Kidney (tissue), 14 donors: ENCODE data around the gene ZFAND3. TPM values are rescaled to one million over a fixed set of nuclear protein-coding genes. Genes with fewer than 3 reads are reported as not detected.

Experiments
- DNase-seq, 5 donors: peaks; one replicate each; pipeline ENCODE4 v3.0.0-alpha.2; 2013 to 2020
- FAIRE-seq: peaks from 2 replicates; lab custom pipeline; 2012; peaks lifted over from hg19 to GRCh38; lab: Jason Lieb, UNC
- H3K27ac ChIP-seq, 2 donors: one replicate each; pipeline ENCODE4 v1.7.0; 2013; ENCODE audit warnings: low read depth in 2 of 2, low read length in 2 of 2, inconsistent platforms in 1 of 2
- H3K27me3 ChIP-seq: one replicate; pipeline ENCODE4 v1.7.1; 2013; ENCODE audit warnings: low read length, inconsistent platforms; ENCODE audit not compliant: control insufficient read depth, insufficient read depth
- H3K36me3 ChIP-seq, 3 donors: one replicate each; pipeline versions ENCODE4 v1.7.0 to v1.7.1; 2013; ENCODE audit warnings: low read length in 3 of 3, control low read depth in 1 of 3, inconsistent platforms in 1 of 3; ENCODE audit not compliant: insufficient read depth in 3 of 3, control insufficient read depth in 2 of 3
- H3K4me1 ChIP-seq, 3 donors: one replicate each; pipeline versions ENCODE4 v1.7.0 to v1.7.1; 2013; ENCODE audit warnings: low read length in 3 of 3, inconsistent platforms in 1 of 3, low read depth in 1 of 3; ENCODE audit not compliant: control insufficient read depth in 2 of 3, insufficient read depth in 2 of 3
- H3K4me3 ChIP-seq, 3 donors: one replicate each; pipeline versions ENCODE4 v1.7.0 to v1.8.1; 2013; ENCODE audit warnings: low read length in 3 of 3, control low read depth in 1 of 3, inconsistent platforms in 1 of 3
- H3K9ac ChIP-seq, 3 donors: one replicate each; pipeline versions ENCODE4 v1.7.0 to v1.7.1; 2013; ENCODE audit warnings: low read length in 3 of 3, control low read depth in 1 of 3, inconsistent platforms in 1 of 3
- H3K9me3 ChIP-seq, 3 donors: one replicate each; pipeline versions ENCODE4 v1.7.0 to v1.7.1; 2013; ENCODE audit warnings: low read length in 3 of 3, control low read depth in 1 of 3, inconsistent platforms in 1 of 3; ENCODE audit not compliant: control insufficient read depth in 2 of 3, insufficient read depth in 1 of 3
- intact Hi-C: fragments of 100-400 bp; cut with DNase I; formaldehyde crosslinking; loops from one replicate; pipeline ENCODE4 v1.11.1; 2022
- polyA plus RNA-seq: library from polyadenylated mRNA; stranded (reverse); fragments of 350-450 nt; fragmentation: Illumina TruSeq; extraction: RNeasy Lipid Tissue Mini Kit (QIAGEN cat#74804); gene quantifications from one replicate; pipeline ENCODE4 v1.2.3, GENCODE V29; 2014; ENCODE audit warnings: low read depth, low replicate concordance; ENCODE audit not compliant: insufficient read depth
- total RNA-seq: library from RNA; stranded (reverse); fragmentation: NEBNext Ultra II Directional; extraction: Animal tissue kit (Norgen Biotek cat#: 25700); gene quantifications from one replicate; pipeline ENCODE4 v1.2.1, GENCODE V29; 2021
- TF ChIP-seq, protein P1 (sequence below): IDR thresholded peaks from 3 replicates; pipeline ENCODE4 v1.5.1; 2012; ENCODE audit warnings: mild to moderate bottlenecking, moderate library complexity, borderline replicate concordance; ENCODE audit not compliant: insufficient read depth; ENCODE audit errors: extremely low read depth
- donor health status: control.
- donor health status: control.
- donor health status: control.
- donor health status: control.
- donor health status: control.
- donor health status: DM: yes; HTN: yes; CAD: no.
- donor health status: Normal renal cell carcinoma (clear cell type).

ZFAND3 gene
- total and polyA plus RNA-seq, 2 donors from 2014 or later = 44.6 to 104 TPM

- Histone ChIP-seq H3K4me3 (no peak overlapping the region), H3K36me3 (no peaks in the 10 kb centered on the region), H3K27me3 (no peaks in the 10 kb centered on the region), H3K9me3 (no peaks in the 10 kb centered on the region), H3K27ac (no peak overlapping the region), H3K9ac (no peak overlapping the region), H3K4me1 (peaks cover 0 to 12% (median 9%) of the 10 kb centered on the region in 3 donors)
- TF ChIP-seq, protein P1, sequence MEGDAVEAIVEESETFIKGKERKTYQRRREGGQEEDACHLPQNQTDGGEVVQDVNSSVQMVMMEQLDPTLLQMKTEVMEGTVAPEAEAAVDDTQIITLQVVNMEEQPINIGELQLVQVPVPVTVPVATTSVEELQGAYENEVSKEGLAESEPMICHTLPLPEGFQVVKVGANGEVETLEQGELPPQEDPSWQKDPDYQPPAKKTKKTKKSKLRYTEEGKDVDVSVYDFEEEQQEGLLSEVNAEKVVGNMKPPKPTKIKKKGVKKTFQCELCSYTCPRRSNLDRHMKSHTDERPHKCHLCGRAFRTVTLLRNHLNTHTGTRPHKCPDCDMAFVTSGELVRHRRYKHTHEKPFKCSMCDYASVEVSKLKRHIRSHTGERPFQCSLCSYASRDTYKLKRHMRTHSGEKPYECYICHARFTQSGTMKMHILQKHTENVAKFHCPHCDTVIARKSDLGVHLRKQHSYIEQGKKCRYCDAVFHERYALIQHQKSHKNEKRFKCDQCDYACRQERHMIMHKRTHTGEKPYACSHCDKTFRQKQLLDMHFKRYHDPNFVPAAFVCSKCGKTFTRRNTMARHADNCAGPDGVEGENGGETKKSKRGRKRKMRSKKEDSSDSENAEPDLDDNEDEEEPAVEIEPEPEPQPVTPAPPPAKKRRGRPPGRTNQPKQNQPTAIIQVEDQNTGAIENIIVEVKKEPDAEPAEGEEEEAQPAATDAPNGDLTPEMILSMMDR = no peak
- intact Hi-C loops = no loop called here
- DNase-seq (no peak), FAIRE-seq (no peak)
These were observed 2.7 kb upstream of the ZFAND3 start for GRCh38 chr6:37816599-37817375.

GRCh38 chr6:37818536-37819176 lies 871 bp upstream of the ZFAND3 start:
- intact Hi-C loops = no loop called here
- Histone ChIP-seq H3K27ac (peak overlapping the region; percentile 86 to 93), H3K9ac (peak overlapping the region; percentile 51 to 96 (median 77)), H3K4me1 (peaks cover 0 to 23% (median 20%) of the 10 kb centered on the region in 3 donors), H3K9me3 (no peaks in the 10 kb centered on the region), H3K36me3 (no peaks in the 10 kb centered on the region), H3K4me3 (peak overlapping the region; percentile 82 to 96 (median 88)), H3K27me3 (no peaks in the 10 kb centered on the region)
- FAIRE-seq (no peak), DNase-seq (peak; percentile 96 to 99 (median 99))
- TF ChIP-seq, protein P1 = no peak

GRCh38 chr6:37819802-37820717 lies 533 bp downstream of the ZFAND3 start:
- TF ChIP-seq, protein P1 = no peak
- H3K9me3 ChIP-seq = no peaks in the 10 kb centered on the region
- H3K4me3 ChIP-seq = peak overlapping the region; percentile 64 to 85 (median 82)
- DNase-seq = peak; percentile 39 to 90 (median 72)
- FAIRE-seq = no peak
- H3K27ac ChIP-seq = peak overlapping the region; percentile 71 to 88
- intact Hi-C loops = no loop called here
- H3K36me3 ChIP-seq = no peaks in the 10 kb centered on the region
- peaks cover 0 to 23% (median 20%) of the 10 kb centered on the region in 3 donors for H3K4me1 ChIP-seq
- no peaks in the 10 kb centered on the region for H3K27me3 ChIP-seq
- H3K9ac ChIP-seq = peak overlapping the region; percentile 58 to 77 (median 71)
